ENCODE data around the gene NXPE1.
A peak's percentile ranks its signal among the peaks of the same experiment; 100 is the strongest.

DNA sequence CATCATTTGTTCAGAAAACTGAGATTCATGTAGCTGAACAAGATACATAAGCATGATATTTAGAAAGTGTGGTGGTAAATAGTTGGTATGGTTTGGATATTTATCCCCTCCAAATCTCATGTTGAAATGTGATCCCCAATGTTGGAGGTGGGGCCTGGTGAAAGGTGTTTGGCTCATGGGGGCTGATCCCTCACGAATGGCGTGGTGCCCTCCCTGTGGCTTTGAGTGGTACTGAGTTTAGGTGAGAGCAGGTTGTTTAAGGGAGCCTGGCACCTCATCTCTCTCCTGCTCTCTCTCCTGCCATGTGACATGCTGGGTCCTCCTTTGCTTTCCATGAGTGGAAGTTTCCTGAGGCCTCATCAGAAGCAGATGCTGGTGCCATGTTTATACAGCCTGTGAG is 48.1 kb downstream of the NXPE1 start:
- TF ChIP-seq, protein P1, sequence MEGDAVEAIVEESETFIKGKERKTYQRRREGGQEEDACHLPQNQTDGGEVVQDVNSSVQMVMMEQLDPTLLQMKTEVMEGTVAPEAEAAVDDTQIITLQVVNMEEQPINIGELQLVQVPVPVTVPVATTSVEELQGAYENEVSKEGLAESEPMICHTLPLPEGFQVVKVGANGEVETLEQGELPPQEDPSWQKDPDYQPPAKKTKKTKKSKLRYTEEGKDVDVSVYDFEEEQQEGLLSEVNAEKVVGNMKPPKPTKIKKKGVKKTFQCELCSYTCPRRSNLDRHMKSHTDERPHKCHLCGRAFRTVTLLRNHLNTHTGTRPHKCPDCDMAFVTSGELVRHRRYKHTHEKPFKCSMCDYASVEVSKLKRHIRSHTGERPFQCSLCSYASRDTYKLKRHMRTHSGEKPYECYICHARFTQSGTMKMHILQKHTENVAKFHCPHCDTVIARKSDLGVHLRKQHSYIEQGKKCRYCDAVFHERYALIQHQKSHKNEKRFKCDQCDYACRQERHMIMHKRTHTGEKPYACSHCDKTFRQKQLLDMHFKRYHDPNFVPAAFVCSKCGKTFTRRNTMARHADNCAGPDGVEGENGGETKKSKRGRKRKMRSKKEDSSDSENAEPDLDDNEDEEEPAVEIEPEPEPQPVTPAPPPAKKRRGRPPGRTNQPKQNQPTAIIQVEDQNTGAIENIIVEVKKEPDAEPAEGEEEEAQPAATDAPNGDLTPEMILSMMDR (conservative IDR thresholded peaks at IDR 0.05; ENCODE audit: low read depth in 2 of 2) = 0 out of 4 replicates have a peak, but pooled peaks have one; percentile 6 to 9
- no peak for TF ChIP-seq EZH2 (IDR thresholded peaks at IDR 0.05; ENCODE audit: low read depth, unreplicated experiment)
- no peak for TF ChIP-seq EZH2phosphoT487 (IDR thresholded peaks at IDR 0.05; ENCODE audit: unreplicated experiment)
- no peak for TF ChIP-seq STAT1 (IDR thresholded peaks at IDR 0.05; ENCODE audit: unreplicated experiment)
- TF ChIP-seq, protein P2, sequence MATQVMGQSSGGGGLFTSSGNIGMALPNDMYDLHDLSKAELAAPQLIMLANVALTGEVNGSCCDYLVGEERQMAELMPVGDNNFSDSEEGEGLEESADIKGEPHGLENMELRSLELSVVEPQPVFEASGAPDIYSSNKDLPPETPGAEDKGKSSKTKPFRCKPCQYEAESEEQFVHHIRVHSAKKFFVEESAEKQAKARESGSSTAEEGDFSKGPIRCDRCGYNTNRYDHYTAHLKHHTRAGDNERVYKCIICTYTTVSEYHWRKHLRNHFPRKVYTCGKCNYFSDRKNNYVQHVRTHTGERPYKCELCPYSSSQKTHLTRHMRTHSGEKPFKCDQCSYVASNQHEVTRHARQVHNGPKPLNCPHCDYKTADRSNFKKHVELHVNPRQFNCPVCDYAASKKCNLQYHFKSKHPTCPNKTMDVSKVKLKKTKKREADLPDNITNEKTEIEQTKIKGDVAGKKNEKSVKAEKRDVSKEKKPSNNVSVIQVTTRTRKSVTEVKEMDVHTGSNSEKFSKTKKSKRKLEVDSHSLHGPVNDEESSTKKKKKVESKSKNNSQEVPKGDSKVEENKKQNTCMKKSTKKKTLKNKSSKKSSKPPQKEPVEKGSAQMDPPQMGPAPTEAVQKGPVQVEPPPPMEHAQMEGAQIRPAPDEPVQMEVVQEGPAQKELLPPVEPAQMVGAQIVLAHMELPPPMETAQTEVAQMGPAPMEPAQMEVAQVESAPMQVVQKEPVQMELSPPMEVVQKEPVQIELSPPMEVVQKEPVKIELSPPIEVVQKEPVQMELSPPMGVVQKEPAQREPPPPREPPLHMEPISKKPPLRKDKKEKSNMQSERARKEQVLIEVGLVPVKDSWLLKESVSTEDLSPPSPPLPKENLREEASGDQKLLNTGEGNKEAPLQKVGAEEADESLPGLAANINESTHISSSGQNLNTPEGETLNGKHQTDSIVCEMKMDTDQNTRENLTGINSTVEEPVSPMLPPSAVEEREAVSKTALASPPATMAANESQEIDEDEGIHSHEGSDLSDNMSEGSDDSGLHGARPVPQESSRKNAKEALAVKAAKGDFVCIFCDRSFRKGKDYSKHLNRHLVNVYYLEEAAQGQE (IDR thresholded peaks at IDR 0.05; ENCODE audit: unreplicated experiment) = no peak
- no peak for TF ChIP-seq POLR2AphosphoS5 (IDR thresholded peaks at IDR 0.05; ENCODE audit: low read depth)
- TF ChIP-seq CREB1 (CRISPR knock-in tag; IDR thresholded peaks at IDR 0.05; ENCODE audit: low read depth) = no peak
- TF ChIP-seq, protein P3, sequence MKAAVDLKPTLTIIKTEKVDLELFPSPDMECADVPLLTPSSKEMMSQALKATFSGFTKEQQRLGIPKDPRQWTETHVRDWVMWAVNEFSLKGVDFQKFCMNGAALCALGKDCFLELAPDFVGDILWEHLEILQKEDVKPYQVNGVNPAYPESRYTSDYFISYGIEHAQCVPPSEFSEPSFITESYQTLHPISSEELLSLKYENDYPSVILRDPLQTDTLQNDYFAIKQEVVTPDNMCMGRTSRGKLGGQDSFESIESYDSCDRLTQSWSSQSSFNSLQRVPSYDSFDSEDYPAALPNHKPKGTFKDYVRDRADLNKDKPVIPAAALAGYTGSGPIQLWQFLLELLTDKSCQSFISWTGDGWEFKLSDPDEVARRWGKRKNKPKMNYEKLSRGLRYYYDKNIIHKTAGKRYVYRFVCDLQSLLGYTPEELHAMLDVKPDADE (IDR thresholded peaks at IDR 0.05) = no peak
- TF ChIP-seq JUNB (IDR thresholded peaks at IDR 0.05; ENCODE audit: unreplicated experiment) = no peak

Data from GM23338 (cell line).